HepG2 (cell line): ENCODE data around the gene VSIR. TPM values are rescaled to one million over a fixed set of nuclear protein-coding genes. Genes with fewer than 3 reads are reported as not detected.

Experiments
- ATAC-seq: fragments of 200-7000 bp; cut with Tn5 transposase; 3 replicates; pipeline ENCODE4 v1.9.1; 2020; ENCODE audit warnings: mild to moderate bottlenecking, moderate library complexity
- BruUV-seq: library from RNA; stranded (reverse); fragments of 400-500 nt; replicated peaks from 2 replicates; lab custom pipeline; 2021; lab: Mats Ljungman, UMichigan
- CTCF ChIA-PET: fragments of 300-600 bp; formaldehyde crosslinking; extraction: SDS; loops from one replicate; lab custom pipeline; 2021; ENCODE audit warnings: low total read pairs, inconsistent platforms, low intra/inter-chr PET ratio; lab: Yijun Ruan, JAX
- POLR2A ChIA-PET: fragments of 350-600 bp; sonication (Branson Sonifier 250); formaldehyde crosslinking; loops from one replicate; lab custom pipeline; 2020; ENCODE audit warnings: antibody characterized with exemption, inconsistent platforms; lab: Yijun Ruan, JAX
- DNase-seq: peaks from one replicate; pipeline ENCODE4 v3.0.0-alpha.2; 2015; ENCODE audit warnings: low spot score
- FAIRE-seq: peaks from 3 replicates; lab custom pipeline; 2011; peaks lifted over from hg19 to GRCh38; lab: Jason Lieb, UNC
- H2AFZ ChIP-seq: one replicate; pipeline ENCODE4 v1.6.1; 2011; ENCODE audit warnings: low read length, inconsistent platforms
- H3K27ac ChIP-seq: fragments of 300-600 bp; 3 replicates; pipeline ENCODE4 v1.8.0; 2011; ENCODE audit warnings: mixed run types, mild to moderate bottlenecking, mixed read lengths, low read length, inconsistent platforms; ENCODE audit not compliant: insufficient read depth; ENCODE audit errors: extremely low read length
- H3K27me3 ChIP-seq, 2 experiments: fragments of 200-600 bp in 1 of 2; 2 replicates in 1 of 2; 3 replicates in 1 of 2; pipeline versions ENCODE4 v1.6.0 to v1.8.0; 2011; ENCODE audit warnings: low read length in 2 of 2, mild to moderate bottlenecking in 2 of 2, moderate library complexity in 2 of 2, inconsistent platforms in 1 of 2; ENCODE audit not compliant: insufficient read depth in 2 of 2, control insufficient read depth in 1 of 2
- H3K36me3 ChIP-seq, 2 experiments: fragments of 200-600 bp in 1 of 2; replicated peaks in 1 of 2; 2 replicates in 1 of 2; 3 replicates in 1 of 2; pipeline versions ENCODE4 v1.5.1 to v1.8.0; 2011; ENCODE audit warnings: low read length in 2 of 2, inconsistent platforms in 1 of 2; ENCODE audit not compliant: insufficient read depth in 2 of 2, control insufficient read depth in 1 of 2
- H3K4me1 ChIP-seq: 2 replicates; pipeline ENCODE4 v1.5.1; 2012; ENCODE audit warnings: low read length, inconsistent platforms; ENCODE audit not compliant: insufficient read depth
- H3K4me2 ChIP-seq: 2 replicates; pipeline ENCODE4 v1.6.0; 2011; ENCODE audit warnings: low read depth, low read length, inconsistent platforms
- H3K4me3 ChIP-seq, 3 experiments: fragments of 200-600 bp in 1 of 3; sonication (generic), shearing (Covaris generic) in 1 of 3; replicated peaks in 1 of 3; 2 replicates each; pipeline ENCODE4 v1.5.1; 2011 to 2016; ENCODE audit warnings: low read length in 3 of 3, inconsistent platforms in 2 of 3, low read depth in 2 of 3, mild to moderate bottlenecking in 2 of 3, control low read depth in 1 of 3, mixed read lengths in 1 of 3; ENCODE audit not compliant: insufficient read depth in 1 of 3
- H3K79me2 ChIP-seq: one replicate; pipeline ENCODE4 v1.6.1; 2011; ENCODE audit warnings: low read length, inconsistent platforms; ENCODE audit not compliant: insufficient read depth
- H3K9ac ChIP-seq: 2 replicates; pipeline ENCODE4 v1.6.0; 2011; ENCODE audit warnings: mild to moderate bottlenecking, low read depth, low read length, inconsistent platforms; ENCODE audit not compliant: insufficient read depth
- H3K9me3 ChIP-seq: 2 replicates; pipeline ENCODE4 v1.5.1; 2012; ENCODE audit warnings: mild to moderate bottlenecking, low read length
- H4K20me1 ChIP-seq: 2 replicates; pipeline ENCODE4 v1.6.0; 2011; ENCODE audit warnings: inconsistent platforms, mild to moderate bottlenecking, low read length, moderate library complexity; ENCODE audit not compliant: insufficient read depth
- AKNA ChIP-seq: sonication (generic); formaldehyde crosslinking; IDR thresholded peaks from 2 replicates; pipeline ENCODE4 v1.4.0; 2020; ENCODE audit warnings: missing genetic modification reagents, borderline replicate concordance
- KLF16 ChIP-seq, 2 experiments: sonication (generic) in 1 of 2; formaldehyde crosslinking in 1 of 2; IDR thresholded peaks; 2 replicates each; pipeline versions ENCODE4 v1.6.1 to v1.8.0; 2016 to 2023; ENCODE audit warnings: missing genetic modification reagents in 2 of 2, missing compliant biosample characterization in 1 of 2
- NFRKB ChIP-seq: fragments of 450-650 bp; IDR thresholded peaks from 2 replicates; pipeline ENCODE4 v1.6.1; 2017
- RARA ChIP-seq: IDR thresholded peaks from 2 replicates; pipeline ENCODE4 v1.6.1; 2016; ENCODE audit warnings: missing genetic modification reagents, missing compliant biosample characterization
- SMAD9 ChIP-seq: sonication (generic); formaldehyde crosslinking; IDR thresholded peaks from 2 replicates; pipeline ENCODE4 v1.5.1; 2020; ENCODE audit warnings: mild to moderate bottlenecking, missing genetic modification reagents
- SRF ChIP-seq: IDR thresholded peaks from 2 replicates; pipeline ENCODE4 v1.6.1; 2011; ENCODE audit warnings: mild to moderate bottlenecking, low read depth, low read length, moderate library complexity
- ZFP1 ChIP-seq: IDR thresholded peaks from 2 replicates; pipeline ENCODE4 v1.6.1; 2016
- ZNF331 ChIP-seq: sonication (generic); formaldehyde crosslinking; IDR thresholded peaks from 2 replicates; pipeline ENCODE4 v1.4.0; 2020; ENCODE audit warnings: missing genetic modification reagents
- ZNF446 ChIP-seq: sonication (generic); formaldehyde crosslinking; IDR thresholded peaks from 2 replicates; pipeline ENCODE4 v1.5.0; 2020; ENCODE audit warnings: mild to moderate bottlenecking, missing genetic modification reagents
- WGBS: methylation state at CpG from one replicate; pipeline ENCODE4 v1.1.6; 2017; ENCODE audit warnings: low lambda C conversion rate; 5-methylcytosine and 5-hydroxymethylcytosine counted together
- in situ Hi-C: cut with HindIII; loops from 2 replicates; pipeline ENCODE4 v1.10.0; 2017; ENCODE audit warnings: low pct_unique_long_range_greater_than_20kb; ENCODE audit not compliant: extremely low pct_ligation_motif_present
- intact Hi-C: fragments of 100-400 bp; cut with micrococcal nuclease; formaldehyde crosslinking; loops from one replicate; pipeline ENCODE4 v1.10.0; 2022; ENCODE audit not compliant: unreplicated experiment
- polyA plus RNA-seq, 8 experiments: library from polyadenylated mRNA; depleted of rRNA in 3 of 8; stranded (reverse) in 7 of 8; unstranded in 1 of 8; fragments of >200 nt; fragmentation: Illumina TruSeq in 4 of 8; extraction: Trizol in 4 of 8; gene quantifications; 2 replicates each; pipeline versions ENCODE4 v1.2.1 to v1.2.3, GENCODE V29; 2011 to 2016; ENCODE audit warnings: low read depth in 4 of 8, missing spikeins in 1 of 8, mixed read lengths in 1 of 8; ENCODE audit not compliant: insufficient read depth in 1 of 8
- total RNA-seq, 5 experiments: library from RNA; depleted of rRNA; stranded (reverse); fragments of >200 nt; fragmentation: Illumina TruSeq; extraction: Trizol; gene quantifications; 2 replicates each; pipeline ENCODE4 v1.2.3, GENCODE V29; 2016; ENCODE audit warnings: low read depth in 1 of 5

Gene VSIR
- total and polyA plus RNA-seq, 2 of the 13 experiments (the other 11 are each of a cell fraction or from before 2014, with no cell fraction given), result 0.44 to 3.2 TPM

- no peak for TF ChIP-seq SMAD9 (CRISPR knock-in tag)
- TF ChIP-seq ZNF446, result no peak
- TF ChIP-seq AKNA (CRISPR knock-in tag), result no peak
These were observed 30.1 kb downstream of the VSIR start (continued) for GRCh38 chr10:71743089-71743838.

GRCh38 chr10:71742301-71743088 lies 30.8 kb downstream of the VSIR start:
- no peak for TF ChIP-seq RARA (CRISPR knock-in tag)
- peak; percentile 98 for TF ChIP-seq ZNF331
- TF ChIP-seq ZFP1 (CRISPR knock-in tag), result no peak
- no peak for TF ChIP-seq NFRKB
- TF ChIP-seq KLF16 (CRISPR knock-in tag; IDR thresholded peaks at IDR 0.05), result no peak
- no peak for TF ChIP-seq SRF
- TF ChIP-seq, all 625 proteins: peak for 1
- Histone ChIP-seq H2AFZ (no peak overlapping the region), H3K27me3 (peaks cover 5 to 26% of the 10 kb centered on the region in 2 experiments; a peak in 4 of 5 replicates), H3K4me1 (peaks cover 21% of the 10 kb centered on the region; the same call in 1 of the 2 replicates), H3K9ac (no peak overlapping the region), H4K20me1 (no peaks in the 10 kb centered on the region), H3K27ac (no peak overlapping the region), H3K4me2 (no peak overlapping the region), H3K36me3 (no peaks in the 10 kb centered on the region), H3K79me2 (no peaks in the 10 kb centered on the region), H3K4me3 (no peak overlapping the region), H3K9me3 (no peaks in the 10 kb centered on the region)
- intact Hi-C loops (no loop called here), in situ Hi-C loops (no loop called here)
- ChIA-PET CTCF (no interaction called here), POLR2A (no interaction called here)
- no TSS peak for BruUV-seq
- DNase-seq, result no peak
- no peak for FAIRE-seq
- ATAC-seq, result no peak
- 50% methylated on average over 6 of the region's 10 CpGs for WGBS
